DOHH2 (cell line): ENCODE measurements around the gene IFIT2.

ENCODE experiments used
- H3F3A ChIP-seq: fragments of 200-600 bp; sonication (generic), shearing (Covaris generic); 2 replicates; pipeline ENCODE4 v1.6.0; 2016; ENCODE audit warnings: antibody characterized with exemption, mild to moderate bottlenecking; ENCODE audit not compliant: control insufficient read depth, insufficient read depth
- H3K27ac ChIP-seq: fragments of 200-600 bp; sonication (generic); 2 replicates; pipeline ENCODE4 v1.5.1; 2014; ENCODE audit warnings: low read depth, mild to moderate bottlenecking, low read length, moderate library complexity
- H3K27me3 ChIP-seq: fragments of 200-600 bp; sonication (generic); 2 replicates; pipeline ENCODE4 v1.6.1; 2014; ENCODE audit warnings: mild to moderate bottlenecking, low read length, mixed read lengths; ENCODE audit not compliant: control insufficient read depth
- H3K36me3 ChIP-seq: fragments of 200-600 bp; sonication (generic); 2 replicates; pipeline ENCODE4 v1.6.1; 2014; ENCODE audit warnings: mild to moderate bottlenecking, low read length, moderate library complexity, mixed read lengths; ENCODE audit not compliant: control insufficient read depth
- H3K4me1 ChIP-seq: fragments of 200-600 bp; sonication (generic); 2 replicates; pipeline ENCODE4 v1.6.1; 2014; ENCODE audit warnings: mild to moderate bottlenecking, low read length, mixed read lengths; ENCODE audit not compliant: control insufficient read depth
- H3K4me2 ChIP-seq: fragments of 200-600 bp; sonication (generic); 2 replicates; pipeline ENCODE4 v1.6.0; 2014; ENCODE audit warnings: mild to moderate bottlenecking, low read length, moderate library complexity
- H3K4me3 ChIP-seq: fragments of 200-600 bp; sonication (generic); 2 replicates; pipeline ENCODE4 v1.5.1; 2014; ENCODE audit warnings: mild to moderate bottlenecking, low read length, mixed read lengths
- H3K79me2 ChIP-seq: fragments of 200-600 bp; sonication (generic); 2 replicates; pipeline ENCODE4 v1.6.1; 2014; ENCODE audit warnings: mild to moderate bottlenecking, low read length, mixed read lengths; ENCODE audit not compliant: control insufficient read depth
- H3K9me2 ChIP-seq: fragments of 200-600 bp; sonication (generic); replicated peaks from 2 replicates; pipeline ENCODE4 v1.6.1; 2014; ENCODE audit warnings: mild to moderate bottlenecking, low read length, mixed read lengths; ENCODE audit not compliant: control insufficient read depth
- H3K9me3 ChIP-seq: fragments of 200-600 bp; sonication (generic); 2 replicates; pipeline ENCODE4 v1.6.1; 2014; ENCODE audit warnings: antibody characterized with exemption, low read length, mixed read lengths; ENCODE audit not compliant: control insufficient read depth, insufficient read depth
- H4K20me1 ChIP-seq: fragments of 200-600 bp; sonication (generic); 2 replicates; pipeline ENCODE4 v1.6.0; 2014; ENCODE audit warnings: low read depth, mild to moderate bottlenecking, antibody characterized with exemption, low read length, moderate library complexity; ENCODE audit not compliant: control insufficient read depth, insufficient read depth
- CTCF ChIP-seq: fragments of 200-600 bp; sonication (generic); IDR thresholded peaks from one replicate; pipeline ENCODE4 v1.5.1; 2014; ENCODE audit warnings: antibody characterized with exemption, mild to moderate bottlenecking, low read depth, low read length; ENCODE audit not compliant: poor library complexity, severe bottlenecking
- EZH2phosphoT487 ChIP-seq: fragments of 200-600 bp; sonication (generic); IDR thresholded peaks from 2 replicates; pipeline ENCODE4 v1.6.1; 2017; ENCODE audit warnings: borderline replicate concordance, mild to moderate bottlenecking, antibody characterized with exemption, low read length, moderate library complexity, mixed read lengths

IFIT2 gene

GRCh38 chr10:89309156-89310055 is 7.6 kb downstream of the IFIT2 start:
- no peaks in the 10 kb centered on the region for H4K20me1 ChIP-seq
- H3K27ac ChIP-seq, result no peak overlapping the region
- H3K4me1 ChIP-seq, result no peaks in the 10 kb centered on the region
- H3K36me3 ChIP-seq, result no peaks in the 10 kb centered on the region
- TF ChIP-seq CTCF (no peak), EZH2phosphoT487 (no peak)
- H3K4me3 ChIP-seq, result no peak overlapping the region
- H3K79me2 ChIP-seq, result no peaks in the 10 kb centered on the region
- no peaks in the 10 kb centered on the region for H3F3A ChIP-seq
- H3K9me2 ChIP-seq, result no peaks in the 10 kb centered on the region
- H3K9me3 ChIP-seq, result no peaks in the 10 kb centered on the region
- H3K4me2 ChIP-seq, result no peak overlapping the region
- peaks cover 13% of the 10 kb centered on the region for H3K27me3 ChIP-seq

- Histone ChIP-seq H3K4me1 (no peaks in the 10 kb centered on the region), H4K20me1 (no peaks in the 10 kb centered on the region), H3K9me2 (no peaks in the 10 kb centered on the region), H3K36me3 (no peaks in the 10 kb centered on the region), H3K4me3 (no peak overlapping the region), H3F3A (no peaks in the 10 kb centered on the region), H3K79me2 (no peaks in the 10 kb centered on the region), H3K4me2 (no peak overlapping the region), H3K27me3 (peaks cover 13% of the 10 kb centered on the region), H3K9me3 (no peaks in the 10 kb centered on the region), H3K27ac (no peak overlapping the region)
- TF ChIP-seq EZH2phosphoT487 (no peak), CTCF (no peak)
Measured at GRCh38 chr10:89310056-89310893, 8.4 kb downstream of the IFIT2 start.

GRCh38 chr10:89312973-89313372 is 11.1 kb downstream of the IFIT2 start:
- Histone ChIP-seq H3K79me2 (no peaks in the 10 kb centered on the region), H3K4me1 (no peaks in the 10 kb centered on the region), H3K4me2 (no peak overlapping the region), H3K4me3 (no peak overlapping the region), H3K9me2 (no peaks in the 10 kb centered on the region), H3K36me3 (no peaks in the 10 kb centered on the region), H3F3A (no peaks in the 10 kb centered on the region), H3K9me3 (no peaks in the 10 kb centered on the region), H3K27me3 (peaks cover 3% of the 10 kb centered on the region; the same call in 1 of the 2 replicates), H3K27ac (no peak overlapping the region), H4K20me1 (no peaks in the 10 kb centered on the region)
- no peak for TF ChIP-seq CTCF
- TF ChIP-seq EZH2phosphoT487, result no peak
